GM21576 (cell line): ENCODE data around the gene PDCD1.
"Not testable (repeated sequence)": the region's sequence is repeated elsewhere in the genome, so short reads cannot be mapped to it uniquely, and the experiment has no call there.

Source experiments
- ATAC-seq: cut with Tn5 transposase; IDR thresholded peaks from one replicate; pipeline ENCODE4 v1.9.1; 2021; ENCODE audit warnings: mild to moderate bottlenecking, moderate library complexity; ENCODE audit not compliant: unreplicated experiment

Gene PDCD1

DNA sequence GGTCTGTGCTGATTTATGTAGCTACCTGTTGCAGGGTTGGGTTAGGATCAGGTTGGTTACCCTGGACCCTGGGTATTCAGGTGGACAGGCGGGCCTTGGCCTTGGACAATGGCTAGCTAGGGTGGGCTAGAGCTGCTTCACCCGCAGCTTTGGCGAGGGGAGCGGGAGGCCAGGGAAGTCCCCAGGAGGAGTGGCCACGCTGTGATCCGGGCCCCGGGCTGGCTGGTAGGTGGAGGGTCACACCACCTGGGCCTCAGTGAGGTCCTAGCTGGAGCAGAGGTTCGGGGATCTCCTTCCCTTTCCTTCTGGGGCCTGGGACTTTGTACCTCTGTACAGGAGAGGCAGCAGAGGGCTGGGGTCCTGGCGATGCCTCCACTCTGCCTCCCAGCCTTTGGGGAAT lies 20.6 kb upstream of the PDCD1 start:
- ATAC-seq = no peak

DNA sequence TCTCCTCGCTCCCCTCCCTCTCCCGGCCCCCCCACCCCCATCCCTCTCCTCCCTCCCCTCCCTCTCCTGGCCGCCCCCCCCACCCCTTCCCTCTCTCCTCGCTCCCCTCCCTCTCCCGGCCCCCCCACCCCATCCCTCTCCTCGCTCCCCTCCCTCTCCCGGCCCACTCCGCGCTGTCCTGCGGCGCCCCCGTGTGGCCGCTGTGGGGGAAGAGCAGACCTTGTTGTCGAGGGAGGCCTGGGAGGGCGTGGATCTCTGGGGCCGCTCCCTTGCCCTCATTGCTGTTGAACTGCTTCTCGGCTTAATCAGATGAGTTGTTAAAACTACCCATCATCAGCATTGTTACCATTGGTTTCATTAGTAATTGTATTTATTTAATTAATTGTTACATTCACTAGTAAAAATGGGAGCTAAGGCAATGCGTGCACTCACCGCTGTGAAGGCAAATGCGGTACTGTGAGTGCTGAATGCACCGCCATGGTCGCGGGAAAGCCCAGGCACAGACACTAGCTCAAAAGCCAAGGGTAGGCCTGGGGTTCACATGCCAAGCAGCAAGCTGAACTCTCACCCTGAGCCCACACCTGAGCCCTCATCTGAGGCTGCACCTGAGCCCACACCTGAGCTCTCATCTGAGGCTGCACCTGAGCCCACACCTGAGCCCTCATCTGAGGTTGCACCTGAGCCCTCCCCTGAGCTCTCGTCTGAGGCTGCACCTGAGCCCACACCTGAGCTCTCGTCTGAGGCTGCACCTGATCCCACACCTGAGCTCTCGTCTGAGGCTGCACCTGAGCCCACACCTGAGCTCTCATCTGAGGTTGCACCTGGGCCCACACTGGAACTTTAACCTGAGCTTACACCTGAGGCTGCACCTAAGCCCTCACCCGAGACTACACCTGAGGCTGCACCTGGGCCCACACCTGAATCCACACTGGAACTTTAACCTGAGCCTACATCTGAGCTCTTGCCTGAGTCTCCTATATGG lies 19.6 kb upstream of the PDCD1 start:
- no peak for ATAC-seq

DNA sequence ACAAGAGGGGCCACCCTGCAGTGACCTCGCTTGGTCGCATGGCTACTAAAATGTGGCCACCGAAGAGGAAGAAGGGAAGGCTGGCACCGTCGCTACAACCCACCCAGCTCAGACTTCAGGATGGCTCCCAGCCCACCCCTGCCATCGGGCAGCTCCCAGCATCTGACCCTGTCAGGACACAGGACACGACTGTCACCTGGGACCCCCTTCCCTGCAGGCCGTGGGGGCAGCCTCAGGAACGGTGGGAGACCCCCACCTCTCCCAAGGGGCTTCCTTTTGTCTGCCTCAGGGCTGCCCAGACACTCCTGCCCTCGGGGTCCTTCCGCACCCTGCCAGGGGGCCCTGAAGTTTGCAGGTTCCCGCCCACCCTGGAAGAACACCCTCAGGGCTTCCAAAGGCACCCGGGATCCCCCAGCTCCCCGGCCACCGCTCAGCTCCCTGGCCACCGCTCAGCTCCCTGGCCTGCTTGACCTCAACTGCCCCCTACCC lies 18.5 kb upstream of the PDCD1 start:
- ATAC-seq = no peak

DNA sequence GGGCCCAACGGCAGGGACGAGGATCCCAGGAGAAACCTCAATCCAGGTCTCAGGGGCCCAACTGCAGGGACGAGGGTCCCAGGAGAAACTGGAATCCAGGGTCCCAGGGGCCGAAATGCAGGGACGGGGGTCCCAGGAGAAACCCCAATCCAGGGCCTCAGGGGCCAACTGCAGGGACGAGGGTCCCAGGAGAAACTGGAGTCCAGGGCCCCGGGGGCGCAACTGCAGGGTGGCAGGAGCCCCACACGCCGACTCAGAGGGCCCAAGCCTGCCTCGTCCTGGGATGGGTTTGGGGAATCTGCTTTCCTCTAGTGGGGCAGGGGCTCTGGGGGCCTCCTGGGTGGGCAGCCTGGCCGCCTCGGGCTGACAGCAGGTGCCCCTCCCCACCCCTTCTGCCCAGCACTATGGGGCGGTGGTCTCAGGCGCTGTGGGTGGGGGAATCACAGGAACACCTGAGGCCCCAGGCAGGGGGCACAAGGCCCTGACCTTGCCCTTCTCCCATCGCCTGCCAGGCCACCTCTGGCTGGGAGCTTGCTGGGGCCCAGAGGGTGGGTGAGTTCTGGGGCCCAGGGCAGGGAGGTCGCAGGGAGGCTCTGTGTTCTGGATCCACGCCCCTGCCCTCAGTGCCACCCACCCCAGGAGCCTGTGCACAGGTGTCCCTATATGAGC lies 18.0 kb upstream of the PDCD1 start:
- no peak for ATAC-seq

DNA sequence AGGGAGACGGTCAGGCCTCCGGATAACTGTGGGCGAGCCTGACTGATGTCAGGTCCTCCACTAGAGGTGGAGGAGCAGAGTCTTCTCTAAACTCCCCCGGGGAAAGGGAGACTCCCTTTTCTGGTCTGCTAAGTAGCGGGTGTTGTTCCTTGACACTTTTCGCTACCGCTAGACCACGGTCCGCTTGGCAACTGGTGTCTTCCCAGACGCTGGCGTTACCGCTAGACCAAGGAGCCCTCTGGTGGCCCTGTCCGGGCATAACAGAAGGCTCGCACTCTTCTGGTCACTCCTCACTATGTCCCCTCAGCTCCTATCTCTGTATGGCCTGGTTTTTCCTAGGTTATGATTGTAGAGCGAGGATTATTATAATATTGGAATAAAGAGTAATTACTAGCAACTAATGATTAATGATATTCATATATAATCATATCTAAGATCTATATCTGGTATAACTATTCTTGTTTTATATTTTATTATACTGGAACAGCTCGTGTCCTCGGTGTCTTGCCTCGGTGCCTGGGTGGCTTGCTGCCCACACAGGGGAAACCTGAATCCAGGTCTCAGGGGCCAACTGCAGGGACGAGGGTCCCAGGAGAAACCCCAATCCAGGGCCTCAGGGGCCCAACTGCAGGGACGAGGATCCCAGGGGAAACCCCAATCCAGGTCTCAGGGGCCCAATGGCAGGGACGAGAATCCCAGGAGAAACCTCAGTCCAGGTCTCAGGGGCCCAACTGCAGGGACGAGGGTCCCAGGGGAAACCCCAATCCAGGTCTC lies 17.2 kb upstream of the PDCD1 start:
- ATAC-seq = not testable (repeated sequence)

DNA sequence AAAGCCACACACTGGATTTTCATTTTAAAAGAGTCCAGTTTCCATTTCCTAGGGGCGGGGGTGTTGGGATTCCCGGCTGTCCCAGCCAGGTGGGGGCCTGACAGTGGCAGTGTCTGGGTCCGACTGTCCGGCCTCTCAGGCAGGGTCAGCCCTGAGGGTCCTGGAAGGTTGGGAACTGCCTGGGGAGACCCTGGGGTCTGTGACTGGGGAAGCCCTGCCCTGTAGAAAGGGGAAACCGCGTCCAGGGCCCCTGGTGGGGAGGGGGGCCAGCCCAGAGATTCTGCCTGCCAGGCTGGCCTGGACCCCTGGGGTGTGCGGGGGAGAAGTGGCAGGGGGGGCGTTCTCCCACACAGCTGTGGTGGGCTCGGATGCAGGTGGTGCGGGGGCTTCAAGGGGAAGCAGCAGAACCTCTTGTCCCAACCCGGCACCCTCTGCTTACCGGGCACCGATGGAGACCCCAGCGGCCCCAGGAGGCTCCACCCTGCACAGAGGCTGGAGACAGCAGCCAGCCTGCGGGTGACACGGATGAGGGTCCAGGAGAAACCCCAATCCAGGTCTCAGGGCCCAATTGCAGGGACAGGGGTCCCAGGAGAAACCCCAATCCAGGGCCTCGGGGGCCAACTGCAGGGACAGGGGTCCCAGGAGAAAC lies 15.7 kb upstream of the PDCD1 start:
- no peak for ATAC-seq

DNA sequence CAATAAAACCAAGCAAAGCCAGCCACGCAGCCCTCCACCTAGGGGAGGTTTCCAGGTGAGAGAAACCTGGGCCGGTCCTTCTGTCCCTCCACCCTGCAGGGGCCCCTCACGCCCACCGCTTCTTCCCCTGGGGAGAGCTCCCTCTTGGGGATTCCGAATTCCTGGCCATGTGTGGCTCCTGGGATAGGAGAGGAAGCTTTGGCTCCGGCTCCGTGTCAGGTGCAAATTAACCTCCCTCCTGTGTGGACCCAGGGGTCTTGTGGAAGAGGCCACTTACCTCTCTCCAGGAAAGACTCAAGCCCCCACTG lies 15.1 kb upstream of the PDCD1 start:
- ATAC-seq = no peak

DNA sequence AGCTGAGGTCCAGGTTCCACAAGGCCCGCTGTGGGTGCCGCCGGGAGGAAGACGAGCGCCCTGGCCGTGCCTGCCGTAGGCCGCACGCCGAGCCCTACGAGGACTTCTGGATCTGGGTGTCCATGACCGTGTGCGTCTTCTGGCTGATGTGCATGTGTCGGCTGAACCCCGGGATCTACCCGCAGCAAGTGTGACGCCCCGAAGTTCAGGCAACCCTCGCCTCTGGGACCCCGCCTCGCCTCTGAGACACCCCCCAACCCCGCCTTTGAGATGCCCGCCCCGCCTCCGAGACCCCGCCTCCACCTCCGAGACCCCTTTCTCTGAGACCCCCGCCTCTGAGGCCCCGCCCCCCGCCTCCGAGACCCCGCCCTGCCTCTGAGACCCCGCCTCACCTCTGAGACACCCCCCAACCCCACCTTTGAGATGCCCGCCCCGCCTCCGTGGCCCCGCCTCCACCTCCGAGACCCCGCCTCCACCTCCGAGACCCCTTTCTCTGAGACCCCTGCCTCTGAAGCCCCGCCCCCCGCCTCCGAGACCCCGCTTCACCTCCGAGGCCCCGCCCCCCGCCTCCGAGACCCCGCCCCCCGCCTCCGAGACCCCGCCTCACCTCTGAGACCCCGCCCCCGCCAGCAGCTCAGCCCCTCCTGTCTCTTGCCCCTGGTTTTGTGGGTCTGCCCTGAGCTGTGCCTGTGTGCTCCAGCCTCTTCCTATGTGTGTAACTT lies 14.5 kb upstream of the PDCD1 start:
- no peak for ATAC-seq

DNA sequence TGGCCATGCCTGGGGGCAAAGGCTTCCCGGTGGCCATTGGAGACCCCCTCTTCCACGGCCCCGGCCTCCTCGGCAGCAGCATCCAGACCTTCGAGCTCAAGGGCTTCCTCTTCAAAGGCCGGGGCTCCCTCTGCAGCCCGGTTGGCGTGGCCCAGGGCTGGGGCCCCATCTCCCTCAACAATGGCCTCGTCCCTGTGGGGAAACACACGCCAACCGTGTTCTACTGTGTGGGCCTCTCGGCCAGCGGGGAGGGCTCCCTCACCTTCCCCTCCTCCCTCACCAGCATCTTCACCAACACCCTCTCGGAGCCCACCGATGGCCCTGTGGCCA lies 13.6 kb upstream of the PDCD1 start:
- ATAC-seq = no peak

DNA sequence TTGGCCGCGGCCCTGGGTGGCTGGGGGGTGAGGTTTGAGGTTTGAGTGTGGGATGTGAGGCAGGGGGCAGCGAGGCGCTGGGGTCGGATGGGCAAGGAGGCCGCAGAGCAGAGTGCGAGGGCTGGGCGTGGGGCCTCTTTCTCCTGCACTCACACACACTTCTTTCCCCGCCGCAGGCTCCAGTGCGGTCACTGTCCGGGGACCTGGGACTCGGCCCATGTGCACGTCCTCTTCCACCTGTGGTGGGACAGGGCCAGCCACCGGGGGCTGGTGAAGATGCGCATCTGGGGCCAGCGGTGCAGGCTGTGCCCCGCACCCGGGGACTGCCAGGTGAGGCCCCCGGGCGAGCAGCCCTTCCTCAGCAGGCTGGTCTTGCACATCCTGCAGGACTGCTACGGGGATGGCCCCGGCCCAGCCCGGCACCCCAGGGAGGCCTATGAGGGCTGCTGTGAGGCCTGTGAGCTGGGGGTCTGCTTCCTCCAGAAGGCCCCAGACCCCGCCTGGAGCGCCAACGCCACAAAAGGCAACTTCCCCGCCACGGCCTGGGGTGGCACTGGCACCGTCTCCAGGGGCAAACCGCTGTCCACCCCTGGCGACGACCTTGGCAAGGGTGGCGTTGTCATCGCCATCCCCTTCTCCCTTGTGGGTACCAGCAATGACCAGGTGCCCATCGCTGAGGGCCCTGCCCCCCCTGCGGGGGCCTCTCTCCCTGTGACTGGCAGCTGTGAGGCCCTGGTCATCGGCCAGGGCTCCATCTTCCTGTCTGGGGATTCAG lies 13.0 kb upstream of the PDCD1 start:
- no peak for ATAC-seq

DNA sequence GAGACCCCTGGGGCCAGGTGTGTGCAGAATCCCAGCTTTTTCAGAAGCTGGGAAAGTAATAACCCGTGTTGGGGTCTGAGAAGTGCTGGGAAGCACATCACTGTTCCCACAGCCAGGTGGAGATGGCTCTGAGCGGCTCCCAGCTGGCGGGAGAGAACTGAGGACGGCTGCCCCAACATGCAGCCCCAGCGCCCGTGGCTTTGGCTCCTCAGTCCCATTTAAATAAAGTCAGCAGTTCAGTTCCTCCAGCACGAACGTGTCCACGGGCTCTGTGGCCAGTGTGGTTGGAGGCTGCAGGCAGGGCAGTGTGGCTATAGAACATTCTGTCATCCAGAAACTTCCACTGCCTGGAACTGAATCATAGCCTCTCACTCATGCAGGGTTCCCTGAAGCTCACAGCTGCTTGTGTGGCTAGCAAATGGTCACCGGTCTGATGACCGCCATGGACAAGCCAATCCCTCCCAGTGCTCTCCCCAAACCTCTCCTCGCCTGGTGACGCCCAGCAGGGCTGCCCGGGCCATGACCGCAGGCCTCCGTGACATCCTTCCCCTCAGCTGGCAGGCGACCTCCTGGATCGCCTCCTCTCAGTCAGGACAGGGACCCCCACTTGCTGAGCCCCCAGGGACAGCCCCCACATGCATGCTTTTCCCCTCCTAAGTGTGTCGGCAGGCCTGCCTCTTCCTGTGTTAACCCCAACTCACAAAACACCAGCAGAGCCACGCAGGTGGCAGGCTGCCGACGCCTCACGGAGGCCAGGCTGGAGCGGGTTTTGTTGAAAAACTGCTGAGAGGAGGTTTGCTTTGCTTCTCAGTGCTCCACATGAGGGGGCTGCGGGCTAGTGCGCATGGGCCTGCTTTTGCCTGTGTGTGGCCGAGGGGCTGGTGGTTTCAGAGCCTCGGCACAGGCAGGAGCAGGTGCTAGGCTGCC lies 12.2 kb upstream of the PDCD1 start:
- ATAC-seq = no peak

DNA sequence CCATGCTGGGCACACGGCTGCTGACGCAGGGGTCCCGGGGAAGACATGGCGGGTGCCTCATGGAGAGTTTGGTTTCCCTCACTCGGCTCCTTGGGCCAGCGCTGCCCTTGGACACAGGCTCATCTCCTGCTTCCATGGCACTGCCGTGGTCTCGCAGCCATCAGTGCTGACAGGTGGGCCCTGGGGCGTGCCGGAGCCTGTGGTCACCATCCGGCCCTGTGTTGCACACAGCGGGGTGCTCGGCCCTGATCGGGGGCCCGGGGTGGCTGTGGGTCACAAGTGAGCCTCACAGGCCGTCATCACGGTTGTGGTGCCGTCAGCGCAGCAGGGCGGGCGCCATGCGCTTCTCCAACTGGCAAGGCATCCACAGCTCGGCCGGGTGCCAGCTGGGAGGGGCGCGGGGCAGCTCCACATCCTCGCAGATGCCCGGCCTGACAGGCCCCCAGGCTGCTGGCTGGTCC lies 11.4 kb upstream of the PDCD1 start:
- no peak for ATAC-seq

DNA sequence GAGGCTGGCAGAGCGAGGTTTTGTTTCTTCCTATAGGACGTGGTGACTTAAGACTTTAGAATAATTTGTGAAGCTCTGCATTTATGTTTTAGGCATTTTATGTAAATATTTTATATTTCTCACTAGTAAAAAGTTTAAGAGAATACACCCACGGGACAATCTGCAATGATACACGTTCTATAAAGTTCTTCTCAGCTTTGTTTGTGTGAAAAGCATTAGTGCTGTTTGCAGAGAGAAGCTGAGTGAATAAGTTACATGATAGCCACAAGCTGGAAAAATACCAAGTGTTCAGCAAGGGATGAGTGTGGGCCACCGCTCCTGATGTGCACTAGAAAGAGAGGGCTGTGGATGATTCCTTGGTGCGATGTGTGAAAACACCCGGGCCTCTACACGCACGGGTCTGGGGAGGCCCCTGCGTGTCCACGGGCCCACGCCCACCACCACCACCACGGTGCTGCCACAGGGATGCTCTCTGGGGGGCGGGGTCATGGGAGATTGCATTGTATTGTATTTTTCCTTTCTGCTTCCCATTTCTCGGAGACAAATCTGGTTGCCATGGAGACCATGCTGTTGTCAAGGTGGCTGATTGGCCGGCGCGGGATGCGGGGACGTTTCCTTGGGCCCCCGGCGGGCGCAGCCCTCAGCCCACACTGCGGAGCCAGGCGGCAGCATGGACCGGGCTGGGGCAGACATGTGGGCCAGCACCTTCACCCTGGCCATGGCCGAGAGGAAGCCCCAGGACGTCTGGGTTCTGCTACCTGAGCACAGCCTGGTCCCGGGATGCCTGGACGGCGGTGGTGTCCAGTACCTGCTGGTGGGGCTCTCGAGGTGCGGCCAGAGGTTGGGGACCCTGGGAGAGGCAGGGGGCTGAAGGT lies 10.6 kb upstream of the PDCD1 start, which contains the start of gene RTP5:
RTP5 (plus strand) TSS at position 643 of the 875 bp plus-strand sequence; CDS start at position 671, 28 bp downstream.
- no peak for ATAC-seq

DNA sequence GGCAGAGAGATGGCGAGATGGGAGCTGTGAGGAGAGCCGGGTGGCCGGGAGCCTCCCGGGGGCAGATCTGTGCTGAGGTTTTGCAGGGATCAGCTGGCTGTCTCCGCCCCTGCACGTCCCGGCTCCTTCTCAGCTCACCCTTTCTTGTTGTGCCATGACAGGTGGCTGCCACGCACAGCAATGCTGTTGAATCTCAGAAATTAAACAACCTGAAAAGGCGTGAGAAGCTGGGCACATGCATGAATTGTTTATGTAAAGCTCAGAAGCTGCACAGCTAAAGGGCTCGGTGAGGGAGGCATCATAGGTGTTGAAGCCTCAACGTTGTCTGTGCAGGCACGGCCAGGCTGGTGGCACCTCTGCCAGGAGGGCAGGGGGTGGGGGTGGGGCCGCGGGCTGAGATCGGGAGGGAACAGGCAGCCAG lies 10.0 kb upstream of the PDCD1 start:
- ATAC-seq = no peak

DNA sequence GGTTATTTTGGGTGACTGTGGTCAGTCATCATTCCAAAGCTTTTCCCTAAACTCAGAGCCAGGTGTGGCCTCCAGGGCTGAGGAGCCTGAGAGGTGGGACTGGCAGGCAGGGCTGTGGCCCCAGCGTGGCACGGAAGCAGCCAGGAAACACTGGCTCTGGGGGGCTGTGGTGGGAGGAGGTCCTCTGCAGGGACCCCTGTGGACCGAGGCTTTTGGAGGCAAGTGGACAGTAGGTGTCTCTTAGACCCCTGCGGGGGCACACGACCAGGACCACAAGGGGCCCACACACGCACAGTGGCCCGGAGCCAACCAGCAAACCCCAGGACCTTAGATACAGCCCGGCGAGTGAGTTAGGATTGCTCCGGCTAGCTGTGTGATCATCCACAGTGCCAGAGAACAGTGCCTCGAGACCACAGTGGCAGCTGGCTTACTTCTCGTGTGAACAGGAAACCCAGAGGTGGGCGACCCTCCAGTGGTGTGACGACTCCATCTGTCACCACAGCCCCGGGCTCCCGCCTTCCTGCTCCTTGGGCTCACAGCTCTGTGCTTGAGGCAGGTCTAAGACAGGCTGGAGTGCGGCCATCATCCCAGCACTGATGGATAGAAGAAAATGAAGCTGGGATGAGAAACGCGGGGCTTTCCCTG lies 9.2 kb upstream of the PDCD1 start:
- no peak for ATAC-seq

DNA sequence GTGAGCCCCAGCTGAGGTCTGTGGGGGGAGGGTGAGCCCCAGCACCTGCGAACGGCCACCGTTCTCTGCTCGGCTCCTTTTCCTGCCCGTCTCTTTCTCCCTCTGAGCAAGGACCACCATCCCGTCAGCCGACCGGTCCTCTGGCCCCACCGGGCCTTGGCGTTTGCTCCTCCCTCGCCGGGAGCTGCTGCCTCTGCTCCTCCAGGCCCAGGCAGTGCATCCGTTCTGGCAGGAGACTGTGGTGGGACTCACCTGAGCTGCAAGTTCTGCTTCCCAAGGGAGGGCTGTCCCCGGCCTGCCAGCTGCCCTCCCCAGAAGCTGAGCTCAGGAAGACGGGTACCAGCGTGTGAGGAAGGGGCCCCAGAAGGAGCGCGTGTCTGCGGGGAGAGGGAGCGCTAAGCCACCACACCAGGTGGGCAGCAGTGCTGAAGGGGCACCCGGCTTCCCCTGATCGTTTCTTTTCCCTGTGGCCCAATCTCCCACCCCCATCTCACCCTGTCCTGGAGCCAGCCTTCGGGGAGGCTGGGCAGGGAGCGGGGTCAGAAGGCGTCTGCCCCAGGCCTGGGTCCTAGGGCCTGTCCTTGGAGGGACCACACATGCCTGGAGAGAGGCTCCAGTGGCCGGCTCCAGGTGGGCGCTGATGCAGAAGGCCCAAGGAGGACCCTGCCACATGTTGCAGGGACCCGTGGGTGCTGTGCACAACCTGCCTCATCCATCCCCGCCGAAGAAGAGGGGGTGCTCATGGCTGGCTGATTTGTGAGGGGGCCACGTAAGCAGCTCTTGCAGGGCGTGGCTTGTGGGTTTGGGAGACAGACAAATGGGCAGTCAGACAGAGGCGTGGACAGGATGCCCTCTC lies 8.3 kb upstream of the PDCD1 start:
- ATAC-seq = no peak
